Hypothalamus (tissue), 51 donors: ENCODE measurements around the gene PLPP1.
"Not testable (repeated sequence)": the region's sequence is repeated elsewhere in the genome, so short reads cannot be mapped to it uniquely, and the experiment has no call there.

ENCODE experiments used
- DNase-seq, 51 donors: peaks; one replicate each; lab custom pipeline; 2025; lab: John Stamatoyannopoulos, UW

PLPP1 gene

DNA sequence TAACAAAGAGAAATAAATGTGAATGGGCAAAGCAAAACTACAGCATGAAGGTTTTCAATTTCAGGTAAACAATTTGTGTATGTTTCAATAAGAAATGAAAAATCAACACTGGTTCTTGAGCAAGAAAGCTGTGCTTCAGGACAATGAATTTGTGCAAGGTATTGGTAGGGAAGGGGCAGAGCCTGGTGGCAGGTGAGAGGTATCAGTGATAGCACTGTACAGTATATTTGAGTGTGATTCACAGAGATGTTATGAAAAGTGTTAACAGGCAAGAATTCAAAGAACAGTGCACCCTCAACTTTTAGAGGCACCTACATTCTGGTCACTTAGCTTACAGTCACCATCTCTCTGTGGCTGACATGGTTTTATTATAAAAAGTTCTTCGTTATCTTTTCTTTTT, 25.7 kb downstream of the PLPP1 start:
- no peak for DNase-seq

DNA sequence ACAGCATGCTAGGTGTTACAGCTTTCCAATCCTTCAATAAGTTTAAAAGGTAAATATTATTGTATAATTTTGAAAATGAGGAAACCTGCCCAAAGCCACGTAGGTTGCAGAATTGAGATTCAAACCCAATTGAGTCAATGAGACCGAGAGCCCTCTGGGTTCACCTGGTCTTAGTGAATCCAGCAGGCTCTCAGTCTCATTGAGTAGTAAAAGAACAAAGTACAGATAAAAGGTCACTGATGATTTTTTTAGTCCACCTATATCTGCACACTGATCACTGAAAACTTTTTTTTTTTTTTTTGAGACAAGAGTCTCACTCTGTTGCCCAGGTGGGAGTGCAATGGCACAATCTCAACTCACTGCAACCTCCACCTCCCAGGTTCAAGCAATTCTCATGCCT, 27.2 kb downstream of the PLPP1 start:
- no peak for DNase-seq

DNA sequence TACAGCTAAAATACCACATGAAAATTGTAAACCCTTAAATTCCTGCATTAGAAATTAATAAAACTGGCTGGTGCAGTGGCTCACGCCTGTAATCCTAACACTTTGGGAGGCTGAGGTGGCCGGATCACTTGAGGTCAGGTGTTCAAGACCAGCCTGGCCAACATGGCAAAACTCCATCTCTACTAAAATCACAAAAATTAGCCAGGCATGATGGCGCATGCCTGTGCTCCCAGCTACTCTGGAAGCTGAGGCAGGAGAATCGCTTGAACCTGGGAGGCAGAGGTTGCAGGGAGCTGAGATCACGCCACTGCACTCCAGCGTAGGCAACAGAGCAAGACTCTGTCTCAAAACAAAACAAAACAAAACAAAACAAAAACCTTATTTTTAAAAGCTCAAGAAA, 29.1 kb downstream of the PLPP1 start:
- DNase-seq: not testable (repeated sequence)

DNA sequence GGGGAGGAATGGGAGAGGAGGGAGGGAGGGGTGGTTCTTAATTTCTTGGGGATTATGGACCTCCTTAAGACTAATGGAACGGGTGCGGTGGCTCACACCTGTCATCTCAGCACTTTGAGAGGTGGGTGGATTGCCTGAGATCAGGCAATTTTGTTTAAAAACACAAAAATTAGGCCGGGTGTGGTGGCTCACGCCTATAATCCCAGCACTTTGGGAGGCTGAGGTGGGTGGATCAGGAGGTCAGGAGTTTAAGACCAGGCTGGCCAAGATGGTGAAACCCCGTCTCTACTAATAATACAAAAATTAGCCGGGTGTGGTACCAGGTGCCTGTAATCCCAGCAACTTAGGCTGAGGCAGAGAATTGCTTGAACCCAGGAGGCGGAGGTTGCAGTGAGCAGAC, 30.8 kb downstream of the PLPP1 start:
- DNase-seq: not testable (repeated sequence)

DNA sequence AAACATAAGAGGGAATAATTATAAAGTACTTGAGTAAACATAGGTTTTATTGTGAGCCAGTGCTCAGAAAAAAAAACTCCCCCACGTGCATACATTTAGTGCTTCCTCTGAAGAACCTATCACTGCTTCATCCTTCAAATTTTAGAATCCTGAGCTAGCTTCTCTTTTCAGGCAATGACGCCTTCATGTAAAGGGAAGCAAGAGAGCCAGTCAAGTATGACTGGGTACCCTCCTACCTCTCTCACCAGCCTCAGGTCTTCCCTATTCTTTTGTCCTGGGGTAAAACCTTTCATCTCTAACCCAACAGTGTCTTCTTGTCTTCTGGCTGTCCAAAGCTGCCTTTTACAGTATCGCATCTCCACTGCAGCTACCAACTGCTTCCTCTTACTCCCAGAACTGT, 32.0 kb downstream of the PLPP1 start:
- DNase-seq: no peak

DNA sequence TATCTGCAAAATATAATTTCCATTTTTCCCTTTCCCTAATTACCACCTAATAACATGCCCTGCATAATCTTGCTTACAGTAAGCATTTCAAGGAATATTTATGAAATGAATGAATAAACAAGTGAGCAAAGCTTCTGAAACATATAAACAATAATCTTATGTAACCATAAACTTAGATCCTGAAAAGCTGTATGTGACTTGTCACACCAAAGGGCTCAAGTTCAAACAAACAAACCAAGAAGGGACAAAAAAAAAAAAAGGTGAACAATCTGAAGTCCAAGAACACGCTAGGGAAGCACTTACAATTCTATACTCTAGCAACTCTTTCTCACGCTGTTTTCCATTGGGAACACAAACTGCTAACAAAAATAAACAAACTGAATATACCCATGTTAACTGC, 36.3 kb downstream of the PLPP1 start:
- no peak for DNase-seq

DNA sequence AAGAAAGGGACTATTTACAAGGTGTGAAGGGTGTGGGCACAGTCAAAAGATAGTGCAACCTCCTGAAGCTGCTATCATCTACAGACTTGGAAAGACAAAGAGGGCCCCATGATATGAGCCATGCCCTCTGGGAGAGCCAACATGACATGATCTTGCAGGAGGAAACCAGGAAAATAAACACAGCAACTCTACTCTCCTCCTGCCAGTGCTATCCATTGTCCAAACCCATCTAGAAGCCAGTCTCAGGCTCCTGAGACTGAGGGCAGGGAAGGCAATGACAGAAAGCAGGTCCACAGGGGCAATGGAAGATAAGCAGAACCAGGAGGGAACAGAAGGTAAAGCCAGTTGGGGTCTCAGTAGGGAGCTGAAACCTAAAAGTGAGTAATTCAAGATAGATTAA, 37.1 kb downstream of the PLPP1 start:
- no peak for DNase-seq

DNA sequence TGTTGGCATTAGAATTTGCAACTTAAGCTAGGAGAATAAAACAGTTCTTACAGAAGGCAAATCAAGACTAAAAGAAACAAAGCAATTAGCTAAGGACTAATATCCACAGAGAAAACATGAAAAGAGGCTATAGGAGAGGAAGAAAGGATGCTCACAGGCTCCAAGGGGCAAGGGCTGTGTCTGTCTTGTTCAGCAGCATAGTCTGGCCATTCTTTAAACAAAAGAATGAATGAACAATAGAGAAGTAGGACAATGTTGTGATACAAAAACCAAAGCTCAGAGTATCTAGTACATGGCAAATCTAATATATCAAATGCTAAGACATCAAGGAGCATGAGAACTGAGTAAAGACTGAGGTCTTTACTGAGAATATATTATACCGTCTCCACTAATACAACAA, 39.5 kb downstream of the PLPP1 start:
- peak in 4 of 51 donors; percentile 2 to 38 (median 10) for DNase-seq

DNA sequence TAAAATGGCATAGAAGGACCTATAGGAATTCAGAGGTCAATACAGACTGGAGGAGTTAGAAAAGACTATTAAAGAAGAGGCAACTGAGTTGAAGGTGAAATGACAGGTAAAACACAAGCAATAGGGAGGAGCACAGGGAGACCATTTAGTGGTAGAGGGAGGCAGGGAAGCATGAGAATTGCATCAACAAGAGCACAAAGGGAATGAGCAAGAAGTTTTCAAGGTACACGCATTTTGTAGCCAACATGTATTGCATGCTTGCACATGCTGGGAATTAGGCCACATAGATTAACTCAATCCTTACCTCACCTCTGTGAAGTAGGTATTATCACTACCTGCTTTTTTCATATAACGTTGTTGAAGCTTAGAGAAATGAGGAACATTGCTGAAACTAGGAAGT, 42.3 kb downstream of the PLPP1 start:
- DNase-seq: no peak

DNA sequence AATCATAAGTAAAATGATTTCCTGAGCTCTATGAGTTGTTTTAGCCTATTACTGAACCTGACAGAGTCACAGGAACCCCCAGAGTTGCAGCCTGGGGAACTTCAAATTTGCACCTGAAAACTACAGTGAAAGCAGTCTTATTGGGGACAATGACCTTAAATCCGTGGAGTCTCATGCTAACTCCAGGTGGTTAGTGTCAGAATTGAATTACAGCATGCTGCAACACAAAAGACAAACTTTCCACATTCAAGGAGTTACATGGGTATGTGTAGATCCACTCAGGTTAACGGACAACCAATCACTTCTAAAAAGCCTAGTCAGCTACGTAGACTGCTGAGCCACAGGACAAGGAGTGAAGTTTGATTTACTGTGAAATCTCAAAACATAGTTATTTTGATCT, 49.7 kb downstream of the PLPP1 start:
- no peak for DNase-seq

DNA sequence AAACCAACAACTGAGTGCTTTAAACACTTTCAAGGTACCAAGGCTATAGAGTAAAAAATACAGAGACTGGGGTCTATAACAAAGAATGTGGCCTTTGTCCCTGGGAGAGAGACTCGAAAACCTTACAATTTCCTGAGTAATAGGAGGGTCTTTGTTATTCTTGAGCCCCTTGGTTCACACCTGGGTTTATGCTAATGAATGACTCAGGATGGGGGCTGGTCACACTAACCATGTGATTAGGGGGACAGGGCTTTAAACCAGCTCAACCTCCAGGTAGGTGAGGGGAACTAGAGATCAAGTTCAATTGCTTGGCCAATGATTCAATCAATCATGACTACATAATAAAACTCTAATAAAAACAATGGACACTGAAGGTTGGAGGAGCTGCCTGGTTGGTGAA, 50.2 kb downstream of the PLPP1 start:
- DNase-seq: no peak

DNA sequence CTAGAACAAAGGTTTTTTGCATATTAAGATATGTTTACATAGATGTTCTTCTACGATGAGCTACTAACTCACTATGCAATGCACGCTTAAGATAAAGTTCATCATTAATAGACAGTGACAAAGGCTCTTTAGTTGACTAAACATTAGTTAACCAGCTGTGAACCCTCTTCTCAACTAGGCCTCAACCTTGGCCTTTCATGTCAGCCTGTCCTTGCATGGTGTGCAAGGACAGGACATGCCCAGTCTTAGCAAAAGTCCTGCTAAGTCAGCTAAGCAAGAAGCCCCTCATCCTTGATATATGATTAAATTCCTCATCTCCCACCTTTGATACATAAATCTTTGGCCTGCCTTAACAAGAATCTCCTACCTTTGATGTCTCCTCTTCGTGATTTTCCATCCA, 50.9 kb downstream of the PLPP1 start:
- DNase-seq: no peak

DNA sequence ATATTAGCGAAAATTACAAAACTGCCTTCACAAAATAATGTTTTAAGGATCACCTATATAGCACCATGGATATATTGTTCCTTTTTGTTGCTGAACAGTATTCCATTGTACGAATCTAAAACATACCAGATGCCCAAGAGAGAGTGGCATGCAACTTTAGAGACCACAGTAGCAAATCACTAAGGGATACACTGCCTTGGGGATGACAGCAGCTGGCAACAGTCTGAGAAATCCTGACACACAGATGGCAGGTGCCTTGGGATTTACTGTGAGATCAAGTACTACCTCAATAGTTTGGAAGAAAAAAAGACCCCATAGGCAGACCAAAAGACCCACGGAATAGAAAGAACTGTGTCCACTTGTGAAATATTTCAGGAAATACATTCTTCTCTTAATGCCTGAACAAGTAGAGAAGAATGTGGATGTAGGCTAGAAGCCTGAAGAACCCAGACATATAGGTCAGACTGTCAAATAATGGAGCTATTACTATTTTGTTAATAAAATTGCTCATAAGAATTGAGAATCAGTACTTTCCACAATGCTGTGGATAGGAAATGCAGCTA, 53.4 kb downstream of the PLPP1 start:
- no peak for DNase-seq

DNA sequence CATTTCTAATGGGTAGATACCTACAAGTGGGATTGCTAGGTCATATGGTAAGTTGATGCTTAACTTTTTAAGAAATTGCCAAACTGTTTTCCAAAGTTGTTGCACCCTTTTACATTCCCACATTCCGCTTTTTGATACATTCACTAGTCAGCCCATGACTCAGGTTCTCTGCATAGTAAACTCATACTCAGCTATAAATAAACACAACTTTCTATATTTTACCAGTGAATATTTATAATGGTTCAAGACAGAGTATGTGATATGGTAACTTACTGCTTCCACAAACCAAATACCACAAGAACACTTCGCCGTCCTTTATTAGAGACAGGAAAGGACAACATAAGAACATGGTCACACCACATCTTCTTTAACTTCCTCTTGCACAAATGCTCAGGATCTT, 54.0 kb downstream of the PLPP1 start:
- no peak for DNase-seq

DNA sequence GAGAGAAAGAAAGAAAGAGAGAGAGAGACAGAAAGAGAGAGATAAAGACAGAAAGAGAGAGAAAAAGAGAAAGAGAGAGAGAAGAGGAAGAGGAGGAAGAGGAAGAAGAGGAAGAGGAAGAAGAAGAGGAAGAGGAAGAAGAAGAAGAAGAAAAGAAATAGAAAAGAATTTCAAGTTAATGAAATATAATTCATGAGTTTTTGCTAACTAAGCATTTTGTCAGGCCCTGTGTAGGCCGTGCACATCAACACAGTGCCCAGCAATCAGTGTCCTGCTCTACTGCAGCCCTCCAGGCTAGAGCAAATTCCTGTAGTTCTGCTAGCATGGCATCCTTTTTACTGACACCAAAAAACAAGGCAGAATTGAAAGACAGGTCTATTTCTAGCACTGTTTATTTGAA, 62.1 kb downstream of the PLPP1 start:
- DNase-seq: no peak

DNA sequence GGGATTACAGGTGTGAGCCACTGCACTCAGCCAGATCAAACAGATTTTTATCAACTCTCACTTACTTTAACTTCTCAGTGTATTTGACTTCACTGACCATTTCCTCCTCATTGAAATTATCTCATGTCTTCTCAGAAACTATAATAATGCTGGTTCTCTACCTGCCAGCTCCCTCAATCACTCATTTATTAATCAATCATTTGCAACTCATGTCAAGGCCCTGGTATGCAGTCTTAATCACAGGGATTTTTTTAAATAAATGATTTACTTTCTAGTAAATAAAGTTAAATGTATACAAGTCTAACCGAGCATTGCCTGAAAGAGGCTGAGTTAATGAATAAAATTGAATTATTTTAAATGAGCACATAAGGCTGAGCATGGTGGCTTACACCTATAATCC, 63.3 kb downstream of the PLPP1 start:
- DNase-seq: no peak

DNA sequence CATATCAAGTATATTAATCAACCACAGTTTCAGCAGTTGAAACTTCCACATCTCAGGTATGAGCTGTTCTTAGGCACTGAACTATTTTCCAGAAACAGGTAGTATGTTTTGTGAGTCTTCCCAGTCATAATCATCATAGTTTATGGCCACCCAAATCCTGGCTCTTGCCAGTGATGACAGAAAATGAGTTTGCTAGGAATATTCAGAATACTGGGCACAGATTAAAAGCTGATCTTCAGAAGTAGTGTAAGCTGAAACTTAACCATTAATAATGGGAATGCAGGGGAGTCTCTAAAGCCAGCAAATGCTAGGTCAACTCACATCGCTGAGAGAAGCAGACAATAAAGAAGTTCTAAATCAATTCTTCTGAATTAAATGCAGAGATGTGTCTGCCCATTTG, 64.5 kb downstream of the PLPP1 start:
- no peak for DNase-seq

DNA sequence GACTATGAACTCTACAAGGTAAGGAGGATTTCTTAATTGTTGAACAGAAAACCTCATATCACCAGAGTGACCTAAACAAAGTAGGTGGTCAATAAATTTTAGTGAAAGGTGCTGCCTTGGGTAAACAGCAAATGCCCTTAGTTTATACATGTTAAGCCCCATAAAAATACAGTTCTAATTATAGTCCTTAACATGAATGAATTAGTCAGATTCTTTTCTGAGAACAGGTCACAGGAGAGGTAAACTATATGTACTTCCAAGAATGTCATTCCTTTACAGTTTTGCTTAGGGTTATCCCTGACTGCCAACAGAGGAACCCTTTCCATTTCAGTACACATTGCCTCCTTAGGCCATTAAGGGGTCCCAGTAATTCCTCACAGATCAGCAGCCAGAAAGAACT, 64.9 kb downstream of the PLPP1 start:
- DNase-seq: no peak

DNA sequence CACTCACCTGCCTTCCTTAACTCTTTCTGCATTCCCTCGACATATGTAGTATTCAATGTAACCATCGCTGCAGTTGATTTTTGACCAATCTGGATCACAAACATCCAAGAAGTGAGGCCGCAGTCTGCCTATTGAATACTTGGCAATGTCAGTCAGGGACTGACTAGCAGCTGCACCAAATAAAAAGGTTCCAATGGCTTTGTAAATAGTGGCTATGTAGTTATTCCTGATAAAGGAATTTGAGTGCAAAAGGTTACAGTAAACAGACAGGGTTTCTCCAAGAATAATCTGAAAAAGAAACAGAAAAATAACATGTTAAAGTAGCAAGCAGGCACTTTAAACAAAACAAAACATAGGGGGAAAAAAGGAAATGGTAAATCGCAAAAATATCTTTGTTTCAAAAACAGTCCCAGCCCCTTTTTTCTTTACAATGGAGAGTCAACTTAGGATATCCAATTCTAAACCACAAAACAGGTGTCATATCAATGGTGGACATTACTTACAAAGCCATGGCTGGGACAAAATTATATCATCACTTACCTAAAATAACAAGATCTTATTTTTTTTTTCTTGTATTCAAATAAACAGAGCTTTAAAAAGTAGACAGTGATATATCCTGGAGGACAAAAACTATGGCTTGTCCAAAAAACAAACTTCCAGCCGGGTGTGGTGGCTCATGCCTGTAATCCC, 66.8 kb downstream of the PLPP1 start:
- no peak for DNase-seq

DNA sequence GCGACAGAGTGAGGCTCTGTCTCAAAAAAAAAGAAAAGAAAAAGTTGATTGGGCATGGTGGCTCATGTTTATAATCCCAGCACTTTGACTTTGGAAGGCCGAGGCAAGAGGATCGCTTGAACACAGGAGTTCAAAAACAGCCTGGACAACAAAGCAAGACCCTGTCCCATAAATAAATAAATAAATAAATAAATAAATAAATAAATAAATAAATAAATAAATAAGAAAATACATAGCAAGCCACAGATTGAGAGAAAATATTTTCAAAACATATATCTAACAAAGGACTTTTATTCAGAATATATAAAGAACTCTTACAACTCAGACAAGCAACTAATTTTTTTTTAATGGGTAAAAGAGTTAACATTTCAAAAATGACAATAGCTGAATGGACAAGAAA, 71.2 kb downstream of the PLPP1 start:
- no peak for DNase-seq

DNA sequence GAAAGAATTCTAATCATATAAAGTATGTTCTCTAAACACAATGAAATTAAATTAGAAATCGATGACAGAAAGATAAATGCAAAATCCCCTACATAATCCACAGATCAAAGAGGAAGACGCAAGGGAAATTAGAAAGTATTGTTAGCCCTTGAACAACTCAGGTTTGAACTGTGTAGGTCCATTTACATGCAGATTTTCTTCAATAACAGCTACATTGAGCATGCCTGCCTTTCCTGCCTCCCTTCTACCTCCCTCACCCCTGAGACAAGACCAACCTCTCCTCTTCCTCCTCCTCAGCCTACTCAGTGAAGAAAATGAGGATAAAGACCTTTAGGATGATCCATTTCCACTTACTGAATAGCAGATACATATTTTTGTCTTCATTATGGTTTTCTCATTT, 75.2 kb downstream of the PLPP1 start:
- DNase-seq: no peak

DNA sequence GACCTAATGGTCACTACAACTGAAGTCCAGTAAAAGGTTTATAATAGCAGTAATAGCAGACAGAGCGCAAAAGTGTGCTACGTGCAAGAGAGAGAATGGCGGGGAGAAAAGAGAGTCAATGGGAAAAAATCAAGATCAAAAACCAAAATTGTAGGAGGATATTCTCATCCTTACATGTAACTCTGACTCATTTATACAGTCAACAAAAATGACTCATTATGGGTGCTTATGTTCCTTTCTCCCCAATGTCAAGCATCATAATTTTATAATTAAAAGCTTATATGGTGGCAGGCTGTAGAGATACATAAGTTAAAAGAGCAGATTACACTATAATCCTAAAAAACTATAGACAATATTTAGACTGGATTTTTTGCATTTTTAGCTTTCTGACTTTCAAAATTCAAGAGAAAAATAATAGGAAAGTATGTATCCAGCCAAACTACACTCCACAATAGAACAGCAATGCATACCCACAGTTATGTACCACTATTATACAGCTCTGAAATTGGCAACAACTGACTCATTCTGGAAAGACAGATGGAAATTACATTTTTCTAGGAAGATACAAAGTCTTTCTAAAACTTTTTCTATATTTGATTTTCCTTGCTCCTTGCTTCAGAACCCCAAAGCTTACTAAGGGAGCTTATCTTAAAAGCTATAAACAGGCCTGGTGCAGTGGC, 78.4 kb downstream of the PLPP1 start:
- no peak for DNase-seq
